Stimulated activated CD8-positive, alpha-beta memory T cell treated with anti-CD3 and anti-CD28 coated beads, Interleukin-12 subunit alpha, Interleukin-12 subunit beta, amount 100 ng/mL, for 4 hours (primary cell): ENCODE results near the gene PTPRM.

Experiments
- DNase-seq: peaks from one replicate; pipeline ENCODE4 v3.0.0-alpha.2; 2020; ENCODE audit warnings: low read depth

Gene PTPRM

DNA sequence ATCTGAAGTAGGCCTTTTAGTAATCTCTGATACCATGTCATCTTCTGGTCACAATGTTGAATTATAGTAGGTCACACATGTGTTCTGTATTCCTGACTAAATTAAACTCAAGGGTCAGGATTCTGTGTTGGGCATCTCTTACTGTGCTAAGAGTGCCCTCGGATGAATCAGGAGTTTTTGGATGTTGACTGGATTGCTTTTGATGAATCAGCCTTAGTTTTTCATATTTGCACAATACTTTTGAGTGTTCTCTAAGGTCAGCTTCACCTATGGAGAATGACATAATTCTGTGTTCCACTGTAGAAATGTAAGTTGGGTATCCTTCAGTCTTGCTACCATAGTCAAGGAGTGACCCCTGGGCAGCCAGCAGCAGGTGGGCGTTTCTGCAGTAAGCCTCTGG is 190.1 kb downstream of the PTPRM start:
- no peak for DNase-seq

GRCh38 chr18:7758764-7759163 is 191.6 kb downstream of the PTPRM start:
- DNase-seq: no peak

DNA sequence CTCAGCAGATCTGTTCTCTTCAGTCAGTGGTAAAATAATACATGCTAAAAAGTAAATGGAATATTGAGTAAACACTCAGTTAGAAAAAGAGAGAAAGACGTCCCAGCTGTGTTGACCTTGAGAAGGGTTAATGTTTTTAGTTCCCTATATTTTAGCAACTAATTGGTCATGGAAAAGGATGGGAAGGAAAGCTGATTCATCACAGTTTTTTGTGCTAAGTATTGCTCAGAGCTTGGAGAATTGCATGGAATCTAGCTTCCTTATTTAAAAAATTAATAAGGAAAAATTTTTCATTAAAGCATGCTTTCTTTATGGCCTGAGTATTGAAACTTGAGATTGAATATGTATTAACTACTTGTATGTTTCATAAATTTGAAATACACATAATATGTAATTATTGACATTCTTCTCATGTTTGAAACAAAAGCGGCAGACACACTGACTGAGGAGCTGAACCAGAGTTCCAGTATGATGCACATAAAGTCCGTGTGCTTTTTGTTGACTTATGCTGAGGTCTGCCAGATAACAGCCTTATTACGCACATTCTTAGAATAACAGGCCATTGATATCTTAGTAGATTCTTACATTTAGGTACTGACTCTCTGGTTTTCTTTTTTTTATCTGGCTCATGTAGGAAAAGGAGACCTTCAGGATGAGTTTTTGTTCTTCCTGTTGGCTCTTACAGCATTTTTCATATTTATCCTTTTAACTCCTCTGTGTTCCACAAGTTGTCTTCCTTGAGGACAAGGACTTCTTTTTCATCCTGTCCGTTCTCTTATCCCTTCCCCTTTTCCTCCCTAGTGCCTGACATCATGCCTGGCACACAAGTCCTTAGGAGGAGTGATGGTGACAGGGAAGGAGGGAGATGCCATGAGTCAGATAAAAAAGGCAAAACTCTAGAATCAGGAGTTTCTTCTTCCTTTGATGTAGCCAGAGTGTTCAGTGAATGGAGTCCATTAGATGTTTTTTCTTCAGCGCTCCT is 194.1 kb downstream of the PTPRM start:
- no peak for DNase-seq

DNA sequence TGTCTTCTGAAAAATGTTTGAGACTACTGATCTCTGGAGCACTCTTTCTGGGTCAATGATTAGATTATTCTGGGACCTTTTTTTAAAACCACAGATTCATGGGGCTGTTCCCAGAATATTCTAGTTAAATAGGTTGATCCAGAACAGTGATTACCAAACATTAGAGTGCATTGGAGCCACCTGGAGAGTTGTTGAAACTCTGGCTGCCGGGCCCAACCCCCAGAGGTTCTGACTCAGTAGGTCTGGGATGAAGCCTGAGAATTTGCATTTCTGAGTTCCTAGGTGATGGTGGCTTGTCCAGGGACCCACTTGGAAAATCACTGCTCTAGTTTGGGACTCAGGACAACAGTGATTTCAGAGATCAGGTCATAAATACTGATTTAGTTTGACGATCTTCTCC is 197.3 kb downstream of the PTPRM start:
- DNase-seq: no peak

- DNase-seq: no peak
Observed at GRCh38 chr18:7766346-7766745, 199.2 kb downstream of the PTPRM start.

DNA sequence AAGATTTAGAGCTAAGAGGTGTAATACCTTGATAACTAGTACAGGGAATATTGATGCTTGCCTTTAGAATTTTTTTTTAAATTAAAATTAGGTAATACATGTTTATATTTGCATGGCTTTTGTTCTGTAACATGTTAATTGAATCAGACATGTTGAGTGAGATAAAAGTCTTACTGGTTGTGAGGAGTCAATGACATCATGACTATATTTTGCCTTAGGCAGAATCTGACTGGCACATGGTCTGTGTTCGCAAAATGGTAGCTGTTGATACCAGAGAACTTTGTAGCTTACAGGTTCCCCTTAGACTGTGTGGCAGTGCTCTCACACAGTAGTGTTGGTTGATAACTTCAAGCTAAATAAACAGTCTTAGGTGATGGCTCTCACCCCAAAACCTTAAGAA is 199.7 kb downstream of the PTPRM start:
- no peak for DNase-seq

- no peak for DNase-seq
Observed at GRCh38 chr18:7770908-7771307, 203.8 kb downstream of the PTPRM start.

- no peak for DNase-seq
Observed at GRCh38 chr18:7772510-7772888, 205.4 kb downstream of the PTPRM start.

DNA sequence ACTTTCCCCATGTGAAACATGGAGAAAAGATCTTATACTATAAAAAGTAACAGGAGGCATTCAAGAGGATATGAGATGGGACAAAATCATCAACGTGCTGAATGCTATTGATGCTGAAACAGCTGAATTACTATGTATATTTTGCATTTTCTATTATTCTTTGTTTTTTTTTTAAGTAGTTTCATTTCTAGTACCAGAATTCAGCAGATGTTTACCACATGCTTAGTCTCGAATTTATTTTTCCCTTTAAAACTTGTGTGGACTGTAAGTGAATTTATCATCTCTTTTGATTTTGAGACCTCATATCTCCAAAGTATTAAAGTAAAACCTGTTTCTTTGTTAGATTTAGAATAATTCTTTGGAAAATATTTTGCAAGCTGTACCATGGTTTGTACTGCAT is 205.8 kb downstream of the PTPRM start:
- DNase-seq: no peak

DNA sequence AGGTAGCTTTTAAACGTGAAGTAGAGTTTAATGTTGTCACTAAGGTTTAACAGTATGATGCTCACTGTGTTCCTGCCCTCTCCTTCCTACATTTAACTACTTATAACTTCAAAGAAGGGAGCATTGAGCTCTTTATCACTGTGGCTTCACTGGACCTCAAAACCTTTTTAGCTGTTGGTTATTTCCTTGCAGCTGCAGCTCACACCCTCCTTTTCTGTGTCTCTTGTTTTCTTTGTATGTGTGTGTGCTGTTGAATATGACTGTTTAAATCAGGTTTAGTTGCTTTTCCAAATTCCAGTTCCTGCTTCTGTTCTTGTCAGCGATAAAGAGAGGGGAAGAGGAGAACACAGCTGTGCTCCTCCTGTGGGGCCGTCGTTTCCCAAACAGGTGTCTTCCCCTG is 208.0 kb downstream of the PTPRM start:
- DNase-seq: no peak

DNA sequence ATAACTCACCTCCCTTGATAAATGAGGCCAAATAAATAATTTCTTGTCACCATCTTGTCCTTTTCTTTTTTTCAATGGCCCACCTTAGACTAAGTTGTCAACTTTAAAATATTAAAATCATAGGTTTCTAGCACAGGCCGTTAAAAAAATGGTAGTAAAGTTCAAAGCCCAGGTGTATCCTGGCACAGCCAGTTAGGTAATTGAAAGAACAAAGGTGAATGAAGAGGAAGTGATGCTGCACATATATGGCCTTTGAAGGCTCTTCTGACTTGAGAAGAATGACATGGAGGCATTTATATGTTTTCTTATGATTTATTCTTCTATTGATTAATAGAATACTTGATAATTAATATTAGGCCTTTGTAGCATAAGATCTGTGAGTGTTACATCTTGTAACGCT is 208.7 kb downstream of the PTPRM start:
- no peak for DNase-seq

- no peak for DNase-seq
Observed at GRCh38 chr18:7778181-7778580, 211.1 kb downstream of the PTPRM start.

DNA sequence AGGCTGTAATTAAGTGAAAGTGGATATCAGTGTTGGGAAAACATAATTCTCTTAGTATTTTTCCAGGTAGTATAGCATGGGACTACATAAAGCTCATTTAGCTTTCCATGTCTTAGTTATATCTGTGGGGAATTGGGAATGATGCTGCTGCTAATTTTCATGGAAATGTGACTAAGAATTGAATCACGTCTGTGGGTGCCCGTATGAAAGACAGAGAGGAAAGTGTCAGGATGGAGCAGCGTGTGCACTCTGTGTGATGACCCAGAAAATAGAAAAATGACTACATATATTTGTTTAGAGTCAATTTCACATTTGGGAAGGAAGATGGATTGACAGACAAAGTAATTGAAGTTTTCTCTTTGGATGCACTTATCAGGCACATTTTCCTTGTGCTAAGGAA is 212.1 kb downstream of the PTPRM start:
- no peak for DNase-seq

GRCh38 chr18:7784171-7784570 is 217.1 kb downstream of the PTPRM start:
- no peak for DNase-seq

- DNase-seq: no peak
Observed at GRCh38 chr18:7786569-7786968, 219.5 kb downstream of the PTPRM start.

- no peak for DNase-seq
Observed at GRCh38 chr18:7787339-7787738, 220.2 kb downstream of the PTPRM start.

DNA sequence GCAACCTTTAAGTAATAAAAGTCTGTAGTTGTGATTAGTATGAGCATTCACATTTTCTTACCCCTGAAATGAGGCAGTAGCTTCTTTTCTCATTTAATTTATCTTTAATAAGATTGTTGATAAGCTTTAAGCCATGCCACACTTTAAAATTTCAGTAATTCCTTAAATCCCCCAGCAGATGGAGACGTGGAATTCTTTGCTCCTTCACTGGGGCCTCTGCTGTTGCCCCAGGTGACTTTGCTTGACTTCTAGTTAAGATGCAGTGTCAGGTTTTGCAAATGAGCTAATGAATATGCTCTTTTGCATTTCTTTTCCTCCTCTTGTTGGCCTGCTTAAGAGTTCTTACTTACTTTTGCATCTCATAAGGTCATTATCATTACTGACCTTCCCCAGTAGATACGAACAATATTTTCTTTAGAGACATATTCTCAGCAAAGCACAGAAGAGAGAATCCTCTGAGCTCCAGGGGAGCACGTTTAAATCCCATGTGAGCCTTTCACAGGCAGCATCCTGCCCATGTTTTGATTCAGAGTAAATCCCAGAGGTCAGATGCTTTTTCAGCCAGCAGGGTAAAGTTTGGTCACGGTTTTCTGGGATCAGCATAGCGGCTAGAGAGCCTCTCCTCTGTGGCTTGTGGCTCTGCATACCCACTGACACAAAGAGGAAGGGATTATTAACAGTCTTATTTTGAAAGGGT is 222.9 kb downstream of the PTPRM start:
- no peak for DNase-seq

GRCh38 chr18:7793100-7793499 is 226.0 kb downstream of the PTPRM start:
- no peak for DNase-seq

- DNase-seq: no peak
Observed at GRCh38 chr18:7803956-7804469, 236.9 kb downstream of the PTPRM start.

- DNase-seq: no peak
Observed at GRCh38 chr18:7805096-7805495, 238.0 kb downstream of the PTPRM start.

DNA sequence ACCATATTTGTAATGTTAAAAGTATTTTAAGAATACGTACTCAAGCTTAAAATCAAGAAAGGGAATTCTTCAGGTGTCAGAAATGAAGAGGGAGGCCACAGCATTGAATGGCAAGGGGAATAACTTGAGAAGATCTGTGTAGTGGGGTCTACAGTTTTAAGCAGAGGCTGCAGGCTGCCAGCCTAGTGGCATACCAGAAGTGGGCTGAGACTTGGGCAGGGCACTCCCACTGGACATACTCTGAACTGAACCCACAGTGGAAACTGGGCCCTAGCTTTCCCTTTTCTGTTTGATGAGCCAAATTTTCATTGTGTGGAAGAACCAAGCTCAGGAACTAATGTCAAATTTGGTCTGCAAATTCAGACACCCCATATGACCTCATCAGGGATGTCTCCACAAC is 238.8 kb downstream of the PTPRM start:
- no peak for DNase-seq

DNA sequence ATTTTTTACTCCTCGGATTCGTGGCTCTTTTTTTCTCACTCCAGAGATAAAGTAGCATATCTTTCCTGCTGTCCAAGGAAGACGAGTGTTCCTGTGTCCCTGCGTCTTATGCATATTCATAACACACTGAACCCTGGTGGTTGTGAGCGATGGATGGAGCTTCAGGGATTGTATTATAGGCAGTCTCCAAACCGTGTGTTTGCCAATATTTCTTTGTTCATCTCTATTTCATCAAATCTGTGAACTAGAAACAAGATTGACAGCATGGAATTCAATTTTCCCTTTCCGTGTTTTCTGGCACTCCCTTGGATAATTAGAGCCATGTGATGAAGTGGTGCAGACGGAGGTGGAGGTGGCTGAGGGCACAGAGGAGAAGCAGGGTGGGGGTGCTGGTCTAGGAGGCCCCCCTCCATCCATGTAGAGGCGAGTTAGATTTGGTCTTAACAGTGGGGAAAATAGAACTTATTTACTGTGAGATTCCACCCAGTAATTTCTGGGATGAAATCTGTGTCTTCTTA is 240.9 kb downstream of the PTPRM start:
- no peak for DNase-seq

DNA sequence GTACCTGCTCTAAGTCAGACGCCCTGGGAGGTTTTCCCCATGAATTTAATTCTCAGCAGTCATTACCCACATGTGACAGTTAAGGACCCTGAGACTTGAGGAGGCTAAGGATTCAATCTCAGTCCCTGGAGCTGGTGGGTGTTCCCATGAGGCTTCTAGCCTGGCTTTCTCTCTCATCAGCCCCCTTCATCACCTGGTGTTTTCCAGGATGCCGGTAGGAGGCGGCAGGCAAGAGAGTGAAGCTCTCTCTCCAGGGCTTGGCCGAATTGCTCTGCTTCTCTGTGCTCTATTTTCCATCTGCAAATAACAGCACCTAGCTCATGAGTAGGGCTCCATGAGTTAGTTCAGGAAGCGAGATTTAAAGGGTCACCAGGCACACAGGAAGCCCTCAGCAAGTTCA is 241.9 kb downstream of the PTPRM start:
- DNase-seq: no peak
